Skin of body (tissue), 2 donors: Measurements from ENCODE around the gene LEP. TPM values are rescaled to one million over a fixed set of nuclear protein-coding genes. Genes with fewer than 3 reads are reported as not detected.

ENCODE experiments used
- DNase-seq: peaks from one replicate; lab custom pipeline; 2025; lab: John Stamatoyannopoulos, UW
- total RNA-seq: library from RNA; depleted of rRNA; stranded (reverse); fragments of >200 nt; gene quantifications from one replicate; pipeline ENCODE4 v1.2.3, GENCODE V29; 2014

LEP gene
- total RNA-seq, 1 donor from 2014 or later, result 0.59 TPM

DNA sequence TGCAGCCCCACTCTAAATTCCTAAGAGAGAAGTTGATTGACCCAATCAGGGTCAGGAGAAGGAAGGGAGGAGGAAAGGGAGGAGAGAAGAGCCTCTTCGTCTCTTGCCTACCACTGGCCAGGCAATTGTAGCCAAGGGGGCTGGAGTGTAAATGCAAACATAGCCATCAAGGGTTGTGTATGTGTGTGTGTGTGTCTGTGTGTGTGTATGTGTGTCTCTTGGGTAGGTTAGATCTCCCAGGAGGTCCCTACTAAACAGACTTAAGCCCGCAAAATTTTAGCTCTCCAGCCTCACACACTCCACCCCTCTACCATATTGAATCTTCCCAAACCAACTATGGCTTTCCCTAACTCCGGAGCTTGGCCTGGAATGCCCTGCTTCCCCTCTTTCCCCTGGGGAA lies 3.8 kb downstream of the LEP start:
- no peak for DNase-seq

GRCh38 chr7:128247108-128247507 lies 6.0 kb downstream of the LEP start:
- DNase-seq, result no peak

DNA sequence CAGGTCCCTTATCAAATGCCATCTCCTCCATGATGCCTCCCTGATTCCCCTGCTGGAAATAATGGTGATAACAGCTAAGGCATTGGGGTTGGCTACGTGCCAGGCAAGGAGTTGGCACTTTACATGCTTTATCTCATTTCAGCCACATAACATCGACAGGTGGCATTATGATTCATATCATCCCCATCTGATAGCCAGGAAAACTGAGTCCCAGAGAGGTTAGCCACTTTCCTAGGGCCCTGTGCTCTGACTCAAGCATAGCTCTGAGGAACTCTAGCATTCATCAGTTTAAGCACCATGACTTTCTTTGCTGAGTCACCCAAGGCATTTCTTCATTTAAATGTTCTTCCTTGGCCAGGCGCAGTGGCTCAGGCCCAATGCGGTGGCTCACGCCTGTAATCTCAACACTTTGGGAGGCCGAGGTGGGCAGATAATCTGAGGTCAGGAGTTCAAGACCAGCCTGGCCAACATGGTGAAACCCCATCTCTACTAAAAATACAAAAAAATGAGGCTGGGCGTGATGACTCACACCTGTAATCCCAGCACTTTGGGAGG lies 6.6 kb downstream of the LEP start:
- no peak for DNase-seq

DNA sequence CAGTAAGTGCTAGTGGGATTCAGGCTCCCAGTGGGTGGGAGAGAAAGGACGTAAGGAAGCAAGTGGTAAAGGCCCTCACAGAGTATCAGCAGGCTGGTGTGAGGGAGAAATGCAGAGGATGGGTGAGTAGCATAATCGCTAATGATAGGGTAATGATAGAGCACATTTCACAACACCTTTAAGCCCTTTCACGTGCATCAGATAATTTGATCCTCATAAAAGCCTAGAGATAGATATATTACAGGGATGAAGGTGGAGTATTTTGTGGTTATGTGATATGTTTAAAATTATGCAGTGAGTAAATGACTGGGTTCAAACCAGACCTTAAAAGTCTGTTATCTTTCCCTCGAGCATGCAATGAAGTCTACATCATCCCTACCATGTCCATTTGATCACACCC lies 10.3 kb downstream of the LEP start:
- no peak for DNase-seq

DNA sequence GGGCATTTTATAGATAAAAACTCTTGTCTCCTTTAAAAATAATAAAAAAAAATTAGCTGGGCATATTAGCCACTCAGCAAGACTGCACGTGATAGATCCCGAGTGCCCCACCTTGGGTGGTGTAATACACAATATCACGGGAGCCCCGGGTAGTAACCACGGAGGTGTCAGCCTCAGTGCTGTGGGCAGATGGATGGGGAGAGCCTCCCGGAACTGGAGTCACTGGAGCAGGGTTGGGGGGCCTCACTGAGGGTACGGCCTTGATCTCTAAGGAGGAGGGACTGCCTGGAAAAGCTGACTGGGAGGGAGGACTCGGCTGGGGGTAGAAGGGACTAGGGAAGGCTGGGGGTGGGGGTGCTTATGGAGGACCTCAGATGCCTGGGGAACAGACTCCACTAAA lies 12.6 kb downstream of the LEP start:
- DNase-seq, result no peak

GRCh38 chr7:128254470-128254869 lies 13.4 kb downstream of the LEP start:
- no peak for DNase-seq

GRCh38 chr7:128255271-128255670 lies 14.2 kb downstream of the LEP start:
- no peak for DNase-seq

DNA sequence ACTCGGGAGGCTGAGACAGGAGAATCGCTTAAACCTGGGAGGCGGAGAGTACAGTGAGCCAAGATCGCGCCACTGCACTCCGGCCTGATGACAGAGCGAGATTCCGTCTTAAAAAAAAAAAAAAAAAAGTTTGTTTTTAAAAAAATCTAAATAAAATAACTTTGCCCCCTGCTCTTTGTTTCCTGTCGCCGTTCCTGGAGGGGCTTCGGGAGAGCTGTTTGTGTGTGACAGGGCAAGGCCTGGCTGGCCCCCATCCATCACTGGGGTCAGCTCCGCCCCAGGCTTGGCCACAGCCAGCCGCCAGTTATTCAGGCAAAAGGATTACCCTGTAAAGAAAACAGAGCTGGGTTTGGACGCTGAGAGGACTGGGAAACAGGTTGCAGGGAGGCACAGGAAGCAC lies 16.4 kb downstream of the LEP start:
- DNase-seq, result no peak

- DNase-seq, result no peak
These were observed 18.3 kb downstream of the LEP start for GRCh38 chr7:128259131-128260061.

DNA sequence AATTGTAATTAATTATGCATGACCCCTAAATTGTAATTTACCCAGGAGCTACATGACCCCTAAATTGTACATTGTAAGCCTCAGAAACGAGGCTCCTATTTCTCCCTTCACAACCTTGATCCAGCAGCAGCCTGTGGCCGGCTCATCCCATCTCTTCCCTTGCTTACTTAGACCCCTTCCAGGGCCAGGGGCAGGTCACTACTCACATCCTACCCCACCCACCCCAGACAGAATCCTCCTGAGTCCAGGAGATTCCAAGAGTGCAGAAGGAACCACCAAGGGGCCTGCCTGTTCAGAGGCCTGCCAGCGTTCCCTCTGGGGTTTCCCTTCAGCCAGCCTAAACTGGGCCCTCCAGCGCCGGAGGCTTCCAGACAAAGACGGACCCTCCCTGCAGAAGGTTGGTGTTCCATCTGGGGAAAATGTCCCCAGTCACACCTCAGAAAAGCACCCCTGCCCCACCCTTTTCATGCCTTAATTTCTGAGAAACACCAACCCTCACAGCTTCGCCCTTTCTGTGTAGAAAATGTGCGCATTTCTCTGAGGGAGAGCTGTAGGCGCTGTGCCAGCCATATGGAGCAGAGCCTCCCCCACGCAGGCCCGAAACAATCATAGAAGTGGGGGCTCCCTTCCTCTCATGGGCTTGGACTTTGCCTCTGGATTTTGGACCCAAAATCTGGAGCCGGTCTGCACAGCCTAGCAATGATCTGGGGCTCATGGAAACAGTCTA lies 19.2 kb downstream of the LEP start:
- DNase-seq, result no peak

DNA sequence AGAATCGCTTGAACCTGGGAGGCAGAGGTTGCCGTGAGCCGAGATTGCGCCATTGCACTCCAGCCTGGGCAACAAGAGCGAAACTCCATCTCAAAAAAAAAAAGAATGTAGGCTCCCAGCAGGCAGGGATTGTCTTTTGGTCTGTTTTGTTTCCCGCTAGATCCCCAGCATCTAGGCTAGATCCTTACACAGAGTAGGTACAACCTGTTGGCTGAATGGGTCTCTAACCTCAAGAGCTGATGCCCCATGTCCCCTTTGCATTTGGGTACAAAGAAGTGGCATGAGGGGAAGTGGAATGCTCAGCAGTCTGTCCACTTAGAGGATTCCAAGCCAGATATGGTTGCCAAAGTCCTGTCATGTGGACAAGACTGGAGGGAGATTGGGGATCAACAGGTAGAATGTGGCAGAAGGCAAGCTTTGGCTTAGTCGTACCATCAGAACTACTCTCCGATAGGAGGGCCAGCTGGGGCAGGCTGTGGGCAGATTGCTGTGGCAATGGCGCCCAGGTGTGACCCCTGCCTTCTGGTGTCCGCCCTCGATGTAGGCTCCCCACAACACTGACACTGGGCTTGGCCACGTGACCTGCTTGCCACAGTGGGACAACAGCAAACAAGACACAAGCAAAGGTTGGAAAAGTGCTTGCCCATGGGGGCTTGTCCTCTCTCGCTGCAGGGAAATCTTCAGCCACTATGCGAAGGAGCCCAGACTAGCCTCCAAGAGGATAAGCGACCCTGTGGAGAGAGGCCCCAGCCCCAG lies 21.4 kb downstream of the LEP start:
- no peak for DNase-seq

DNA sequence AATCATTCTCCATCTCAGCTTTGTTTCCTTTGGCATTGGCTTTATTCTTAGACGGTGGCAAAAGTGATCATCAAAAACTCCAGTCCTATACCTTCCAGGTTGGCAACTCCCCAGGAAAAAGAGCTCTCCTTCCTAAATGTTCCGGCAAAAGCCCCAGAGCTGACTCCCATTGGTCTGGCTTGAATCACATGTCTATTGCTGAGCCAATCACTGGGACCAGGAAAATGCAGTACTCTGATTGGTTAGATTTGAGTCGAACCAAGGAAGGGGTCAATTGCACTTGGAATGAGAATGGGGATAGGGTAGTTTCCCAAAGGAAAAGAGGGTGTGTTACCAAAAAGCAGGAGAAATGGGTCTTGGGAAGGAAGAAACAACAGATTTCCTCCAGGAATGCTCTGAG lies 22.3 kb downstream of the LEP start:
- DNase-seq, result no peak

GRCh38 chr7:128264477-128264876 lies 23.4 kb downstream of the LEP start:
- DNase-seq, result no peak

- no peak for DNase-seq
These were observed 24.3 kb downstream of the LEP start for GRCh38 chr7:128265156-128265905.

- DNase-seq, result no peak
These were observed 24.8 kb downstream of the LEP start for GRCh38 chr7:128265906-128266300.

DNA sequence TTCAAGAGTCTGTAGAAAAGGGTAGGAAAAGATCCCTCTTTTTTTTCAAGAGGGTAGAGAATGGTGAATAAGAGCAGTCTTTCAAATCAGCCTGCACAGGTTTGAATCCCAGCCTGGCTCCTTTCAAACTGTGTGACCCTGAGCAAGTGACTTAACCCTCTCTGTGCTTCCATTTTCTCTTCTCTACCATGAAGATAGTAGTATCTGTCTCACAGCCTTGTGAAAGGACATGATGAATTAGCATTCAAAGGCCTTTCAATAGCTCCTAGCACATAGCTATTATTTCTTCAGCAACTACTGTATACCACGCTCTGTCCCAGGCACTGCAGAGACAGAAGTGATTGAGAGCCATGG lies 25.4 kb downstream of the LEP start:
- DNase-seq, result no peak

GRCh38 chr7:128266883-128267594 lies 26.0 kb downstream of the LEP start:
- DNase-seq, result peak; percentile 69

GRCh38 chr7:128267595-128267924 lies 26.5 kb downstream of the LEP start:
- no peak for DNase-seq

GRCh38 chr7:128268233-128268632 lies 27.2 kb downstream of the LEP start:
- no peak for DNase-seq

DNA sequence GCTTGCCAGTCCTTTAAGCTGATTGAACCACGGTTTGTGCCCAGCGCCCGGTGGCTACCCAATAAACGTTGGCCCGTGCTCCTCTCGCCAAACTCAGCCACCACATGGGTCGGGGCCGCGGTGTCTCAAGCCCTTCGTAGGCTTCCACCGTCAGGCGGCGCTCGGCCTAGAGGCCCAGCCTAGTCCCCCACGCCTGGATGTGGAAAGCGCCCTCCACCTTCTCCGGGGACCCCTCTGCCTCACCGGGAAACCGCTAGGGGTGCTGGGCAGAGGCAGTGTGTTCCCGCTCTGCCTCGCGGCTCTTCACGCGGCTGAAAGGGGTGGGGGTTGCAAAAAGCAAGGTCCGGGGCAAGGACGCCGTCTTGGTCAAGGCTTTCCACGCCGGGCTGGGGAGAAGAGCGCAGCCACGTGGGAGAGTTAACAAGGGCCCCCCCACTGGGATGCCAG lies 29.8 kb downstream of the LEP start:
- no peak for DNase-seq
